Ammon's horn (tissue), 1 donor: Measurements from ENCODE around the gene RFX1.
A peak's percentile ranks its signal among the peaks of the same experiment; 100 is the strongest.
"Not testable (repeated sequence)": the region's sequence is repeated elsewhere in the genome, so short reads cannot be mapped to it uniquely, and the experiment has no call there.

Source experiments
- DNase-seq: peaks from one replicate; pipeline ENCODE4 v3.0.0-alpha.2; 2016; ENCODE audit warnings: low spot score

RFX1 gene

GRCh38 chr19:14006085-14006765 lies at the start of gene RFX1:
Gene RFX1 (minus strand): TSS chr19:14006320. CDS start chr19:13993843, 12,477 bp downstream.
- DNase-seq, result peak; percentile 99

- DNase-seq, result no peak
These were observed 49.3 kb upstream of the RFX1 start for GRCh38 chr19:14055396-14055795.

- DNase-seq, result no peak
These were observed 48.6 kb upstream of the RFX1 start for GRCh38 chr19:14054721-14055120.

DNA sequence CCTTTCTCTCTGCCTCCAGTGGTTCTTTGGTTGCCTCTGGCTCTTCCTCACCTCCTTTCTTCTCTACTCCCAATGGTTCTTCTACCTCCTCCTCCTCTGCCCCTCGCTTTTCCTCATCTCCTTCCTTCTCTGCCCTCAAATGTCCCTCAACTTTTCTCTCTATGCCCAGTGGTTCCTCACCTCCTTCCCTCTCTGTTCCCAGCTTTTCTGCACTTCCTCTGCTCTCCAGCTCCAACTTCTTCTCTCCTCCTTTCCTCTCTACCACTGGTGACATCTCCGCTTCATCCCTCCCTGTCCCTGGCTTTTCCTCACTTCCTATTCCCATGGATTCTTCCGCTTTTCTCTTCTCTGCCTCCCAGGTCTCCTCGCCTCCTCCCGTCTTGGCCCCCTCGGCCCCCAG lies 48.0 kb upstream of the RFX1 start:
- no peak for DNase-seq

DNA sequence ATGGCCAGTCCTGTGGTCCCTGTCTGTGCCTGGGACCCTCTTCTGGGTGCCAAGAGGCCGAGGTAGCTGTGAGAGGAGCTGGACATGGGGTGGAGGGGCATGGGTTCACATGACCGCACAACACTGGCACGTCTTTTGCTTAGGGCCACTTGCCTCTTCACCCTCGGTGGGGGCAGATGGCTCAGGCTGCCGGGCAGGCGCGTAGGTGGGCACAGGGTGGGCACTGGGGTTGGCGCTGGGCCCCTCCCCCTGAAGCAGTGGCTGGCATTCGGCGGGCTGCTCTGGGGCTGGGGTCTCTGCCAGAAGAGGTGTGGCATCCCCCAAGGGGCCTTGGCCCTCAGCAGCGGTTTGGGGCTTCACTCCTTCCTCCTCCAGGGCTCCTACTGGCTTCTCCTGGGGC lies 47.4 kb upstream of the RFX1 start:
- DNase-seq, result no peak

DNA sequence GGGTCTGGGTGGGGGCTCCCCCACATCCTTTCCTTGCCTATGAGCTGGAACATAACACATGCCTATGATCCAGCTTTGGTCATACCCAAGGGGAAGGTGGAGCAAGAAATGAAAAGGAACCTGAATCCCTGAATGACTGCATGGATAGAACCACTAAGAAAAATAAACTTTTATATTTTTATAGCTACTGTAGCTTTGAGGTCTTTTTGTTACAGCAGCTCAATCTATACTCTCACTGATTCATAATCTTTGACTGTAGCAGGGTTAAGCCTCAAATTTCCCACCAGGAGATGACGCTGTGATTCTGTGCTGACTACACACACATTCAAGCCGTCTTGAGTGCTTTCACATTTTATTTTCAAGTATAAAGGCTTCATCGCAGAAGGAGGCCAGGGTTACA lies 46.9 kb upstream of the RFX1 start:
- DNase-seq, result no peak

DNA sequence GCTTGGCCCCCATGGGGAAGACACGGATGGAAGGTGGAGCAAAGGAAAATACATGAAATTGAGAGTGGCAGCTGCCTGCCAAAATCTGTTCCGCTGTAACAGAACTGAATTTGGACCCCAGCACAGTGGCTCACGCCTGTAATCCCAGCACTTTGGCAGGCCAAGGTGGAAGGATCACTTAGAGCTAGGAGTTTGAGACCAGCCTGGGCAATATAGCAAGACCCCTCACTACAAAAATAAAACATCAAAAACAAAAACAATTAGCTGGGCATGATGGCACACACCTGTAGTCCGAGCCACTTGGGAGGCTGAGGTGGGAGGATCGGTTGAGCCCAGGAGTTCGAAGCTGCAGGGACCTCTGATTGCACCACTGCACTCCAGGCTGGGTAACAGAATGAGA lies 46.4 kb upstream of the RFX1 start:
- no peak for DNase-seq

- DNase-seq, result no peak
These were observed 45.9 kb upstream of the RFX1 start for GRCh38 chr19:14051980-14052379.

- DNase-seq, result not testable (repeated sequence)
These were observed 44.8 kb upstream of the RFX1 start for GRCh38 chr19:14050961-14051360.

DNA sequence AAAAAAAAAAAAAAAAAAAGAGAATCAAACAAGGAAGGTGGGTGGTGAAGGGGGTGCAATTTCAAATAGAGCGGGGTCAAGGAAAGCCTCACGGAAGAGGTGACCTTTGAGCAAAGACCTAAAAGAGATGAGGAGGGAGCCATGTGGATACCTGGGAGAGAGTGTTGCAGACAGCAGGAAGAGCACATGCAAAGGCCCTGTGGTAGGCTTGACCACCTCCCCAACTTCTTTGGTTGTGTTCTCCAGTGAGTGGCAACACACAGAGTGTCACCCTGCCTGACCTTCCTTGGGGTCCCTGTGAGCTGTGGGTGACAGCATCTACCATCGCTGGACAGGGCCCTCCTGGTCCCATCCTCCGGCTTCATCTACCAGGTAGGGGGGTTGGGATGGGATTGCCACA lies 44.4 kb upstream of the RFX1 start:
- DNase-seq, result no peak

- no peak for DNase-seq
These were observed 42.5 kb upstream of the RFX1 start for GRCh38 chr19:14048443-14049153.

DNA sequence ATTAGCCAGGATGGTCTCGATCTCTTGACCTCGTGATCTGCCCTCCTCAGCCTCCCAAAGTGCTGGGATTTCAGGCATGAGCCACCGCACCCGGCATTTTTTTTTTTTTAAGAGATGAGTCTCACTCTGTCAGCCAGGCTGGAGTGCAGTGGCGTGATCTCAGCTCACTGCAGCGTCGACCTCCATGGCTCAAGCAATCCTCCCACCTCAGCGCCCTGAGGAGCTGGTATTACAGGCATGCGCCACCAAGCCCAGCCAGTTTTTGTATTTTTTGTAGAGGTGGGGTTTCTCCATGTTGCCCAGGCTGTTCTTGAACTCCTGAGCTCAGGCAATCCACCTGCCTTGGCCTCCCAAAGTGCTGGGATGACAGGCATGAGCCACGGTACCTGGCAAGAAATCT lies 41.7 kb upstream of the RFX1 start:
- DNase-seq, result not testable (repeated sequence)

DNA sequence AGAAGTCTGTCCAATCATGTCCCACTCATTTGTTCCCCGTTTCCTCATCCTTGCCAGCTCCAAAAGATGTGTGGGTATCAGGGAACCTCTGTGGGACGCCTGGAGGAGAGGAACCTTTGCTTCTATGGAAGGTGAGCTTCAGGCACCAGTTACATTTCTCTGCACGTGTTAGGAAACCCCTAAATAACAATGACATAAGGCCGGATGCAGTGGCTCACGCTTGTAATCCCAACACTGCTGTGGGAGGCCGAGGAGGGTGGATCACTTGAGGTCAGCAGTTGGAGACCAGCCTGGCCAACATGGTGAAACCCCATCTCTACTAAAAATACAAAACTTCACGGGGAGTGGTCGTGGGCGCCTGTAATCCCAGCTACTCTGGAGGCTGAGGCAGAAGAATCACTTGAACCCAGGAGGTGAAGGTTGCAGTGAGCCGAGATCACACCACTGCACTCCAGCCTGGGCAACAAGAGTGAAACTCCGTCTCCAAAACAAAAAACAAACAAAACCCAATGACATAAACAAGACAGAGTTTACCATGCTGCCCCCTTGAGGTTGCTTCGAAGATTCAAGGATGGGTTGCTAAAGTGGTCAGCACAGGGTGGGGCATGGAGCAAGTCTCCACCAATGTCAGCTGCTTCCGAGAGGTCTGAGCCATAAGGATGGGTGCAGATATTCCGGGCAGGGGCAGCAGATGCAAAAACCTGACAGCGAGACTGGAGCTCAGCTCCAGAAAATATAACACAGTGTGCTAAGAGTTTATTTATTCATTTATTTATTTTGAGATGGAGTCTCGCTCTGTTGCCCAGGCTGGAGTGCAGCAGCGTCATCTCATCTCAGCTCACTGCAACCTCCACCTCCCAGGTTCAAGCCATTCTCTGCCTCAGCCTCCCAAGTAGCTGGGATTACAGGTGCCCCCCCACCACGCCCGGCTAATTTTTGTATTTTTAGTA lies 36.8 kb upstream of the RFX1 start:
- peak; percentile 64 for DNase-seq

GRCh38 chr19:14039181-14039580 lies 33.1 kb upstream of the RFX1 start:
- DNase-seq, result no peak

DNA sequence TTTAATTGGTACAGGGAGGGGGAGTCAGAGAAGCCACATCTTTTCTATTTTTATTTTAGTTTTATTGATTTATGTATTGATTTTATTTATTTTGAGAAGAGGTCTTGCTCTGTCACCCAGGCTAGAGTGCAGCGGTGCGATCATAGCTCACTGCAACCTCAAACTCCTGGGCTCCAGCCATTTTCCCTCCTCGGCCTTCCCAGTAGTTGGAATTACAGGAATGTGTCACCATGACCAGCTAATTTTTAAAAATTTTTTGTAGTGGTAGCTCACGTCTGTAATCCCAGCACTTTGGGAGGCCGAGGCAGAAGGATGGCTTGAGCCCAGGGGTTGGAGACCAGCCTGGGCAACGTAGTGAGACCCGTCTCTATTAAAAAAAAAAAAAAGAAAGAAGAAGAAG lies 29.6 kb upstream of the RFX1 start:
- DNase-seq, result no peak

GRCh38 chr19:14035159-14035558 lies 29.0 kb upstream of the RFX1 start:
- DNase-seq, result not testable (repeated sequence)

- no peak for DNase-seq
These were observed 27.8 kb upstream of the RFX1 start for GRCh38 chr19:14033946-14034345.

GRCh38 chr19:14031719-14032480 lies 25.8 kb upstream of the RFX1 start, which contains the start of gene IL27RA:
Gene IL27RA (plus strand): TSS chr19:14031762. CDS start chr19:14031873, 111 bp downstream.
- peak; percentile 51 for DNase-seq

DNA sequence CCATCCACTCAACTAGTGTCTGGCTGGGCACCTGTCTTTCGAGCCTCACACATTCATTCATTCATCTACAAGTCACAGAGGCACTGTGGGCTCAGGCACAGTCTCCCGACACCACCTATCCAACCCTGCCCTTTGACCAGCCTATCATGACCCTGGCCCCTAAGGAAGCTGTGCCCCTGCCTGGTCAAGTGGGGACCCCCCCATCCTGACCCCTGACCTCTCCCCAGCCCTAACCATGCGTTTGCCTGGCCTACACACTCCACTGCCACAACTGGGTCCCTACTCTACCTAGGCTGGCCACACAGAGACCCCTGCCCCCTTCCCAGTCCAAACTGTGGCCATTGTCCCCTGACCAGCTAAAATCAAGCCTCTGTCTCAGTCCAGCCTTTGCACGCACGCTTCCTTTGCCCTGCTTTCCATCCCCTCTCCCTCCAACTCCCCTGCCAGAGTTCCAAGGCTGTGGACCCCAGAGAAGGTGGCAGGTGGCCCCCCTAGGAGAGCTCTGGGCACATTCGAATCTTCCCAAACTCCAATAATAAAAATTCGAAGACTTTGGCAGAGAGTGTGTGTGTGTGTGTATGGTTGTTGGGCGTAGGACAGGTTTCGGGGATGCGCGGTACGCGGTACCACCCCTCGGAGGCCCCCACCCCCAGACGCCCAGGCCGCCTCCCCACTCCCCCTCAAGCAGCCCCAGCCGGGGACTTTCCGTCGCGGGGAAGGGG lies 25.0 kb upstream of the RFX1 start:
- DNase-seq, result no peak

DNA sequence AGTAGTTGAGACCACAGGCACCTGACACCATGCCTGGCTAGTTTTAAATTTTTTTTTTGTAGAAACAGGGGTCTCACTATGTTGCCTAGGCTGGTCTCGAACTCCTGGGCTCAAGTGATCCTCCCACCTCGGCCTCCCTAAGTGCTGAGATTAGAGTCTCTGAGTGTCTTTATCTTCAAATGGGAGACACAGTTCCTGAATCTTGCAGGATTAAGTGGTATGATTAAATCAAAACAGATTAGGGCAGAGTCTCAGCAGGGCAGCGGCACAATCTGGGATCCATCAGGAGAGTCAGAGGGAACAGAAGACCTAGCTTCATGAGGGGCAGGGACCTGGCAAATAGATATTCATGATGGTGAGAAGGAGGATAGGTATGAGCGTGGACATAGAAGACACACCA lies 22.8 kb upstream of the RFX1 start:
- DNase-seq, result no peak

- DNase-seq, result no peak
These were observed 21.8 kb upstream of the RFX1 start, which contains the start of gene RLN3 for GRCh38 chr19:14027856-14028450. Gene RLN3 (plus strand): TSS chr19:14028148. CDS start chr19:14028205, 57 bp downstream.
